HG02763 (cell line): Measurements from ENCODE around the gene LINC01488.

ENCODE experiments used
- ATAC-seq: cut with Tn5 transposase; IDR thresholded peaks from one replicate; pipeline ENCODE4 v1.9.1; 2021; ENCODE audit warnings: mild to moderate bottlenecking, moderate library complexity; ENCODE audit not compliant: unreplicated experiment

The LINC01488 gene

DNA sequence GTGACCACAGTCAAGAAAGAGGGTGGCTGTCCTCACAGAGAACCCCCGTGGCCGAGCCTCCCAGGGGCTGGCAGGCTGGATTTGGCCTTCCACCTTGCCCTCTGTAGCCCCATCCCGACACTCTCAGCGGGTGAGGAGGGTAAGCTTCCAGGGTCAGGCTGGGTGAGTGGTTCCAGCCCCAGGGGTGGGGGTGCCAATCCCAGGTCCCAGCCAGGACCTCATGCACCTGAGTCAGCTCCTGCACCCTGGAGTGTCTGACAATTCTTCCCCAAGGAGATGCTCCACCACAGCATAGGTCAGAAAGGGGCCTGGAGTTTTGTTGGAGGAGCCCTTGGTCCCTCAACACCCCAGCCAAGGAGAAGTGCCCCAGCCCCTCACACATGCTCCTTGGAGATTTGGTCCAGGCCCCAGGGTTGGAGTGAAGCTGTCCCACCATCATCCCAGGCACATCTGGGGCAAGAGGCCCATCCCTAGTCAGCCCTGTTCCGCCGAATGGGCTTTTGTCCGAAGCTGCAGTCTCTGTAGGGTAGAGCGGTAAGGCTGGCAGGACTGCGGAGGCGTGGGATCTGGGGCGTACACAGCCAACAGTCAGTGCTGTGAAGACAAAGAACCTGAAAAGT is 8.4 kb downstream of the LINC01488 start:
- no peak for ATAC-seq

DNA sequence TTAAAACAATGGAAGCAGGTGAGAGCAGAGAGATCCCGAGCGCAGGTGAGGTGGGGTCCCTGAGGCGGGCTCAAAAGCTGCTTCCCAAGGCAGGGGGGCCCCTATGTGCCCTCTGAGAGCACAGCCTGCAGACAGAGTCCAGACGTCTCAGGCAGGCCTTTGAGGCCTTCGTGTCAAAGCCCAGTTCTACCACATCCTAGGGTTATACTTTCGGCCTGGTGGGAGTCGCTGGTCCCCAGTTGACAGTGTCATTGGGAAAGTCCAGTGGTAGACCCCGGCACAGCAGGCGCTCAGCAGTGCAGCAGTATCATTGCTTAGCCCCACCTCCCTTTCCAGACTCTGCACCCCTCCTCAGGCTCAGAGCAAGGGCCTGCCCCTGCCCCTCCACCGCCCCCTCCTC is 9.1 kb downstream of the LINC01488 start:
- no peak for ATAC-seq

DNA sequence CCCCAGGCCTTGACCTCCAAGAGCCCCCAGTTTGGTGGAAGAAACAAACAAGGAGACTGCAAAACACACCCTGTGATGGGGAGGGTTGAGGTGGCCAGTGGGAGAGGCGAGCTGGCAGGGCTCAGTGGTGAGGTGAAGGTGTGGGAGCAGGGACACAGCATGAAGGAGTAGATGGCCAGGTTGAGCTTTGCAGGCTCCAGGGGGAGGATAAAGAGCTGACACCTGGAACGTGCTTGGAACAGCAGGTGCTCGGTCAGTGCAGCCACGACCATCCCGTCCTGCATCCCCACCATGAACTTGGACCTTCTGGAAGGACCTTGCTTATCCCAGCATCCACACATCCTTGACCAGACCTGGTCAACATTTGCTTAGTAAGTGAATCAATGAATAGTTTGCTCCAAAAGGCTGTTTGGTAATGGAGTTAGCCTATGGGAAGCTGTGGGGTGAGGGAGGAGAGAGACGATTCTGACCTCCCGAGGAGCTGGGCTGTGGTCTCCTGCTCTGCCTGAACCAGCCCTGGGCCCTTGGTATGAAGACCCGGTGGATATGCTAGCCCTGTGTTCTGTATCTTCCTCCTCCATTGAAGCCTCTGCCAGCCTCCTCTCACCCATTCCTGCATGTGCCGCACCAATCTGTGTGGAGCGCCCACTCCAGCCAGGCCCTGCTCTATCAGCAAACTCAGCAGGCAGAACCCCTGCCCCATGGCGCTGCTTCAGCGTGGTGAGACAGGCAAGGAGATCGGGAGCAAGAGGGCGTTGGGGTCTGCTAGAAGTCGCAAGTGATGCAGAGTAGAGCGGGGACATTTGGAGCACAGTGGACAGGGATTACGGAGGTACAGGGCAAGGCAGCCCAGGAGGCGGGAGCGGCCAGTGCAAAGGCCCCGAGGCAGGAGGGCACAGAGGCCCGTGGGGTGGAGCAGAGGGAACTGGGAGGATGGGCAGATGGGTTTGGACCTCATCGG is 9.9 kb downstream of the LINC01488 start:
- no peak for ATAC-seq

DNA sequence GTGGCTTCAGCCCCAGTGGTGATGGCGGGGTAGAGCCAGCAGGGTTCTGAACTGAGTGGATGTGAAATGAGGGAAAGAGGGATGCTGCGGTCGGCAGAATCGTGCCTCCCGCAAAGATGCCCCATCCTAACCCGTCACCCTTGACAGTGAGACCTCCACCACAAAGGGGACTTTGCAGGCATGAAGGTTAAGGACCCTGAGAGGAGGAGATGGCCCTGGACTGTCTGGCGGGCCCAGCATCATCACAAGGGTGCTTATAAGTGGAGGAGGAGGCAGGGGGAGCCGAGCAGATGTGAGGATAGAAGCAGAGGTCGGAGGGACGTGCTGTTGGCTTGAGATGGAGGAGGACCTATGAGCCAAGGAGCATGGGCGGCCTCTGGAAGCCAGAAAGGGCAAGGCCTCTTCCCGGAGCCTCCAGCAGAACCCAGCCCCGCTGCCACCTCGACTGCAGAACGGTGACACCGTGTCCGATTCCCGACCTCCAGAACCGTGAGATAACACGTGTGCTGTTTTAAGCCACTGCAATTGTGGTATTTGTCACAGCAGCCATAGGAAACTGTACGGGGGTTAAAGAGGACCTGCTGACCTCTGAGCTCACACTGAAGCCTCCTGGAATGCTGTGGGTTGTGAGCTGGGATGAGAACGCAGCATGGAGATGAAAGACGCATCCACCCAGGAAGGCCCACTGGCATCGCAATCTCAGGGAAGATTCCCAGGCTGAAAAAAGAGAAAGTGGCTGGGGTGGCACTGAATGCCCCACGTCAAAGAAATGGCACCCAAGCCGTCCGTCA is 10.9 kb downstream of the LINC01488 start:
- ATAC-seq, result no peak

DNA sequence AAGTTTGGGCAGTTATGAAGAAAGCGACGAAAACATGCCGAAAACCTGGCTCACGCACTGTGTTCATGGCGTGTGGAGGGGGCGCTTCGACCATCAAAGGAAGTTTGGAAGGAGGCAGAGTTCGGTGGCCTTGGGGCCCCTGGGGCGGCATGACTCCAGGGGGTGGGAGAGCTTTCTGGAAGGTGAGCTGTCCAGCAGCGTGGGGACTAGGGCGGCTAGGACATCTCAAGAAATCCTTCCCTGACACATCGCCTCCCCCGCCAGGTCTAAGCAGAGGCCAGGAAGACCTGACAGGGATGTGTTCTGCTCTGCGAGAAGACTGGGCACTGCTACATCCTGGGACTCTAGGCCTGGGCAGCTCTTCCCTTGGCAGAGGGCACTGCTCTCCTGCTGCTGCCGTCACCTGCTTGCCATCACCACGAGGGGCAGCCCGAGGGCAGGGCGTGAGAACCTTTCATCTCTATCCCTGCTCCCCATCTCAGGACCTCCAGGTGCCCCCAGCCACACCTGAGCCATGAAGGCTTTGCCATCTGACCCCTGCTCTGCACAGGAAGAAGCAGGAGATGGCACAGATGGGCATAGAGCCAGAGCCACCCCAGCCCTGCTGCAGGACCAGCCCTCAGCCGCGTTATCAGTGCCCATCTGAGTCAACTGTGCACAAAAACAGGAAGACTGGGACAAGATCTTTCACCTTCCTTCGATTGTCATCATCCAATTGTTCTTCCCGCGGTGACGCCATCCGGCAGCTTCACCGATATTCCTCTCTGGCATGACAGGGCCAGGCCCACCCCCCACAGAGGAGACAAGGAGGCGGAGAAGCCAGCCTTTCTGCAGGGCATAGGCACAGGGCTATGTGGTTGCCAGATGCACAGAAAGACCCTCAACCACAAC is 12.7 kb downstream of the LINC01488 start:
- no peak for ATAC-seq

DNA sequence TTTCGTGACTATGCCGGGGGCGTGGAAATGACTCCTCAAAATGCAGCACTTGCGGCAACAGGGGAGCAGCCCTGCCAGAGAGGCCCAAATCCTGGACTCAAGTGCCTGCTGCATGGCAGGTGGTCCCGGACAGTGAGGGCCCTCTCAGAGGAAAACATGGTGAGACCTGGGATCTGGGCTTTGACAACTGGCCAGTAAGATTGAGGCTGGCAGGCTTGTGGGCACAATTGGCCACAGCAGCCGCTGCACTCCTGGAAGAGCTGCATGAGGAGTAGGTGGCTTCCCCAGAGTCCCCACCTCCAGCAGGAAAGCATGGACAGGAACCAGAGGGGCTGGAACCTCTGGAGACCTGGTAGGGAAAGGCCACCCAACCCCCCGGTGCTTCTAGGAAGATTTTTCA is 13.4 kb downstream of the LINC01488 start:
- no peak for ATAC-seq

DNA sequence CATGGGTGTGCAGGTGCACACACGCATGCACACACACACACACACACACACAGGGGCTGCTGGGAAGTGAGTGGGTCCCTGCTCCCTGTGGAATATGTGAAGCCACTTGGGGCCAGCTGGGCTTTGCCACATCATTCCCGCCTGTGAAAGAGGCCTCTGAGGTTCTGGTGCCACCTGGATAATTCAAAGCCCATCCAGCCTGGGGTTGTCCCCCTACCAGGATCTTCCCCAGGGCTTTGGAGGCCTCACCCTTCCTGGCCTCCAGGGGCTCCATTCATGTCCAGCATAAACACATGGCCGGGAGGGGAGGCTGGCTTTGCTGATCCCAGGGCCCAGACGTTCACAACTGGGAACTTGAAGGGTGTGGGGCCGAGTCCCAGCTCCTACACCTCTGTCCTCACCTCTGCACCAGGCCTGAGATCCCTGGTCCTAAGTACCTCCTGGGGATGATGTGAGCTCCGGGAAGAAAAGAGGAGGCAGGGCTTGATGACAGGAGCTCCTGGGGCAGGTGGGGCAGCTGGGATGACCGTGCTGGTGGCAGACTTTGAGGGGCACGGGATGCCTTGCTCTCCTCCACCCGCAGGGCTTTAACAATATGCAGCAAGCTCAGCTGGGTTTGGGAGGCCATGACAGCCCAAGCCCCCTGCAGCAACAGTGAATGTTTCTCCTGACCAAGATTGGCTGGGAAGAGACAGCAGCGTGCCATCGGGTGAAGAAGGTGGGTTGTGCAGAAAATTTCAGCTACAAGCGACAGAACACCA is 14.2 kb downstream of the LINC01488 start:
- no peak for ATAC-seq

DNA sequence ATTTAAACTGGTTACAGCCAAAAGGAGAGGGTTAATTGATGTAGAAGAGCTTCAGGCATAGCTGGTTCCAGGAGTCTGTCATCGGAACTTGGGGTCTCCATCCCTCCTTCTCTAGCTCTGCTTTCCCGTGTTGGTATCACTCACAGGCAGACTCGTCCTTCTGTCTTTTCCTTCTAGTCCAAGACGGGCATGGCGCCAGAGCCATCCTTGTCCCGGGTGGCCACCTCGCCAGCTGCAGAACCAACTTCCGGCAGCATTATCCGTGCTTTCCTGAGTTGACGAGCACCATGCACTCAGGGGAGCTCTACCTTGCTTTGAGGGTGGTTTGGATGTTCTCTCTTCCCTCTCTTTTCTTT is 14.7 kb downstream of the LINC01488 start:
- ATAC-seq, result no peak

DNA sequence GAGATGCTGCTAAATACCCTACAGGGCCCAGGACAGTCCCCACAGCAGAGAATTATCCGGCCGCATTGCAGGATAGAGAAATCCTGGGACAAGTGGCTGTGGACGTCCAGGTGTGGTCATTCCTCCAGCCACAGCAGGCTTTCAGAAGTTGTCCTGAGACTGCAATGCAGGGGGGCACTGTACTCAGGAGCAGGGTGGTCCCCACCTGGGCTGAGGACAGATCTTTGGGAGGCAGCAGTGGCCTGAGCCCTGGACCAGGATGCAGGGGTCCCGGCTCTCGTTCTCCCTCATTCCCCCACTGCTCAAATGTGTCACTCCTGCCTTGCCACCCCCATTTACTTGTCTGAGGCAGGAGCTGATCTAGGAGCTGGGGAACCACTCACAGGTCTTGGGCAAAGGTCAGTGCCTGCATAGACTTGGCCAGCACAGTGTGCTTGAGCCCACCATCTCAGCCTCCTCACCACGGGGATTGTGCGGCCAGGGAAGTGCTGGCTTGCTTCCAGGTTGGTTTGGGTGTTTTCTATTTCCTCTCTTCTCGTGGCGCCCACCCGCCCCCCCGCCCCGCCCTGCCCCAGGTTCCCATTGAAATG is 15.3 kb downstream of the LINC01488 start:
- no peak for ATAC-seq

DNA sequence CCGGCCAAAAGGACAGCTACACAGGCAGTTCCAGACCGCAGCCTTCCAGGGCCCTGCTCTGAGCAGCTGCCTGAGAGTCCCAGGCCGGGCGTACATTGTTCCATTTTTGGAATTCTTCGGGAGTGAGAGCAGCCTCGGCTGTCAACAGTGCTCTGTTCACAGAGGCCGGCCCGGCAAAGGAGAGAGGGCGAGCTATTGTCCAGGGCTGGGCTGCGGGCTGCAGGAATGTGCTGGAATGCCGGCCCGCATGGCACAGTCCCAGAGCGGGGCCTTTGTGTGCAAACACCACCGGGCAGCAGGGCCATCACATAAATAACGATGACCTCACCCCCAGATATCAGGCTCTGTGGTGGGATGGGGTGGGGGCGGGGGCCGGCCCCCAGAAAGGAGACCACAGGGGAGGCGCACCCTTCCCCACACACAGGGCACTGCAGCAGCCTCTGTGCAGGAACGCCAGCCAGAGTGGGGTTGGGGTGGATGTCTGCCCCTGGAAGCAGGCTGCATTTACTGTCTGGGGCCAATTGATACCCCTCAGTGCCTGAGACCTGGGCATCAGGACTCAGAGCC is 15.8 kb downstream of the LINC01488 start:
- ATAC-seq, result no peak

DNA sequence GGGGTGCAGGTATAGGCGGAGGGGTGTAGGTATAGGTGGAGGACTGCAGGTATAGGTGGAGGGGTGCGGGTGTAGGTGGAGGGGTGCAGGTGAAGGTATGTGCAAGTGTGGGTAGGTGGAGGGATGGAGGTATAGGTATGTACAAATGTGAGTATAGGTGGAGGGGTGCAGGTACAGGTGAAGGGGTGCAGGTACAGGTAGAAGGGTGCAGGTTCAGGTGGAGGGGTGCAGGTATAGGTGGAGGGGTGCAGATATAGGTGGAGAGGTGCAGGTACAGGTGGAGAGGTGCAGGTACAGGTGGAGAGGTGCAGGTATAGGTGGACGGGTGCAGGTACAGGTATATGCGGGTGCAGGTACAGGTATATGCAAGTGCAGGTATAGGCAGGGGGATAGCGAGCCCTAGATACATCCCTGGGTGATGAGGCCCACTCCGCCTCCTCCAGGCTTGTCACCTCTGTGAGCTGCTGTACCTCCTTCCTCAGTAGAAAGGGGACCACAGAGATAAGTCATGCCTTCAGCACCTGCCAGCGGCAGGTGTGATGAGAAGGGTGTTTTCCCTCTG is 17.2 kb downstream of the LINC01488 start:
- ATAC-seq, result no peak

DNA sequence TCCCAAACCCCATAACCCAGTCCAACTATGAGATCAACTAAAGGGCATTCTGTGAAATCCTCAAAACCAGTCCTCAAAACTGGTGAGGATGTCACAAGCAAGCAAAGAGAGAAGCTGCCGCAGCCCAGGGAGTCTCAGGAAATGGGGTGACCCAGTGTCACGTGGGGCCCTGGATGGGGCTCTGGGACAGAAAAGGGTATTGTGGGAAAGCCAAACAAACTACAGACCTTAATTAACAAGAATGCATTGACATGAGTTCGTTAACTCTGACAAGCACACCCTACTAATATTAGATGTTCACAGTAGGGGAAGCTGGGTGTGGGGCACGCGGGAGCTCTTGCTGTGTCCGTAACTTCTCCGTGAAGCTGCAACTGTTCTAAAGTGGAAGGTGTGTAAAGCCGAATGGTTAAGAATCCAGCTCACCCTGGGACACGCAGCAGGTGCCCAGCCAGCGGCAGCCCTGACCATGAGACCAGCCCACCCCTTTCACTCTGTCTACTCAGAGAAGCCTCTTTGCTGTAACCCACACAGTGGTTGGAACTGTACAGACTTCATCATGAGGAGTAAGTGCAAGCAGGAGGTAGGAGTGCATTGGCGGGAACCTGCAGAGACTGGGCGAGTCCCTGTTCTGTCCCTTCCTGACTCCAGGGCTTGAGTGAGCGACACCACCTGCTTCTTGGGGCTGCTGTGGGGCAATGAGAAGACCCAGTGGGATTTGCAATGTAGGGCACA is 17.9 kb downstream of the LINC01488 start:
- no peak for ATAC-seq

DNA sequence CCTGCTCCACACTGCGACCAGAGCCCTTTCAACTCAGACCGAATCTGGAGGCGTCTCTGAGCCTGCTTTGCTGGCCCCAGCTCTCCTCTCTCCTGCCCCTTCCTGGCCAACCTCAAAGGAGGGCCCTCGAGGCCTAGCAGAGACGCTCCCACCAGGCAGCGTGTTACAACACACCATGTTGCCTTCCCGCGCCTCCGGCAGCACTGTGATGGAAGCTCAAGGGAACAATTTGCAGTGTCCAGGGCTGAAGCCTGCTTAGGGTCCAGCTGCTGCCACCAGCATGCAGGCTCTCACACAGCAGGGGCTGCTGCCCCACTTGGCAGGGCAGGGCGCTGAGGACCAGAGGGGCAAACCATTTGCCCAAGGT is 18.4 kb downstream of the LINC01488 start:
- no peak for ATAC-seq

DNA sequence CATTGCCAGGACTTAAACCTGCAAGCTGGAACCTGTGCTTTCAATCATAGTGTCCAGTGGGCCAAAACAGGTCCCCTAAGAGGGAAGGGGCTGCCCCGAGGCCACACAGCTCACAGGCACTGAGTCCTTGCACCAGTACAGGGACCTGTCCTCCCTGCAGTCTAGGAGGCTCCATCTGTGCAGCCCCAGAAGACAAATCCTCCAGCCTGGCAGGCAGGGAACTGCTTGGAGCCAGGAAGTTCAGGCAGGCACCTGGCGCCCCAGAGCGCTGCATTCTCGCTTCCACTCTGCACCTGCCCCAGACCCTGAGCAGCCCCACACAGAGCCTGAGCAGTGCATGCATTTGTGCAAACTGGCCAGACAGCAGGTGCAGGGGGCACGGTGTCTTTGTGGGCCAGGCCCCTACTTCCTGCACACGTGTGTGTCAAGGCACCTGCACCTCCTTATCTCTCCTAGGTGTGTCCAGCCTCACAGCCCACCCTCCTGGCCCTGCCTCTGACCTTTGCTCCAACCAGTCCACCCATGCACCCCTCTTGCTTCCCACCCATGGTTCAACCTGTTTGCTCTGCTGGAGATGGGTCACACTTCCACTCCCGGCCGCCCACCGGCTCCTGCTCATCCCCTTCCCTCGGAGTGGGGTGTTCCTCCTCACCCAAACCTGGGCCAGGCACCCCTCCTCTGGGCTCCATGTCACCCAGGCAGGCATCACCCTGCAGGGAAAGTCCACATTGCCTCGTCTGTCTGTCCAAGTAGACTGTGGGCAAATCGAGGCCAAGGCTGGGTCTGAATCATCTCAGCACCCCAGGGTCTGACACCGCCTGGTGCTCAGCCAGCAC is 19.0 kb downstream of the LINC01488 start:
- no peak for ATAC-seq

DNA sequence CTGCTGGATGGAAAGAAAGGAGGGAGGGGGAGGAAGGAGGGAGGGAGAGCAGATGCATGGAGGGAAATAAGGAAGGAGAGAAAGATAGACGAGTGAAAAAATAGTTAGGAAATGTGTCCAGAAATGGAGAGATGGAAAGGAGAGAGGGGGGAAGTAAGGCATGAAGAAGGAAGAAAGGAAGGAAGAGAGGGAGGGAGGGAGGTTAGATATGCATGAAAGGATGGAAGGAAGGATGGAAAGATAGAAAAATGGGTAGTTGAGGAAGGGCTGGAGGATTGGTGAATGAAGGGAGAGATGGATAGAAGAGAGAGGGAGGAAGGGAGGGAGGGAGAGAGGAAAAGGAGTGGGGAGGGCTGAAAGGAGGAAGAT is 19.6 kb downstream of the LINC01488 start:
- no peak for ATAC-seq

DNA sequence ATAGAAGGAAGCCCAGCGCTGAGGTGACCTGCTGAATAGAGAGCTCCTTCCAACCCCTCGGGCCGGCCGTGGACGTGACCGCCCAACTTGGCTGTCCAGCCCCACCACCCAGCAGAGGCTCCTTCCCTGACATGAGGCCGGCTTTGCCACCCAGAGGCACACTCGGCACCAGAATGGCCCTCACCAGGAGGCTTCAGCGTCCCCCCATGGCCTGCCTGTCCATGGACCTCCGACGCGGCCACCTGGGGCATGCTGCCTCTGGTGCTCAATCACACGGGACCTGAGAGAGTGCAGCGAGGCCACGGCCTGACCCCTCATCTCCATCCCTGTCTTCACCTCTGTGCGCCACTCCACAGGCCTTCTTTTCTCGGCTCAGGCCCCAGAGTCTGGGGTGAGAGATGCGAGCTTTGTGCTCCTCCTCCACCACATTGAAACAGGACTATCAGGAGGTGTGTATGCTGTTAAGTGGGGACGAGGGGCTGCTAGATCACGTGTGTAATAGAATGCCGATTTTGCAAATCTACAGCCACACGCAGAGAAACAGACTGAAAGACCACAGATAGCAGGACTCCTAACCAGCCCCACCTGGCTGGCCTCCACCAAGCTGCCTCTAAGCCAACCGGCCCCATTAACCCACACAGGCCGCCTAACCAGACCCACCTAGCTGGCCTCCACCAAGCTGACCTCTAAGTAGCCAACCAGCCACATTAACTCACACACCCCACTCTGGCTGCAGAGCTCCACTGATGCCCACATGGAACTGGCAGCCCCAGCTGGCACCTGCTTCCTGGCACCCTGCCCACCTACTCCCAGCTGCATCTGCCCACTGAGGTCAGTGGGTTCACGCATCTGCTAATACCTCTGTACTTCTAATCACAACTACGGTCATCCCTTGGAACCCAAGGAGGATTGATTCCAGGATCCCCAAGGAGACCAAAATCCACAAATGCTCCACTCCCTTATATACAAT is 20.7 kb downstream of the LINC01488 start:
- no peak for ATAC-seq
